Spinal cord (tissue), 10 donors: Measurements from ENCODE around the gene RNF40. TPM values are rescaled to one million over a fixed set of nuclear protein-coding genes. Genes with fewer than 3 reads are reported as not detected.

Experiments
- DNase-seq, 6 donors: peaks; one replicate each; pipeline versions ENCODE4 v3.0.0 to v3.0.0-alpha.2; 2013 to 2015; ENCODE audit warnings: low spot score in 6 of 6, low read depth in 4 of 6
- H3K27ac ChIP-seq: one replicate; pipeline ENCODE4 v1.5.1; 2013; ENCODE audit warnings: low read depth, low read length, control low read depth
- H3K27me3 ChIP-seq: one replicate; pipeline ENCODE4 v1.6.1; 2013; ENCODE audit warnings: low read length; ENCODE audit not compliant: control insufficient read depth, insufficient read depth
- H3K36me3 ChIP-seq: one replicate; pipeline ENCODE4 v1.6.1; 2013; ENCODE audit warnings: low read length; ENCODE audit not compliant: control insufficient read depth, insufficient read depth
- H3K4me1 ChIP-seq: one replicate; pipeline ENCODE4 v1.6.1; 2013; ENCODE audit warnings: low read length; ENCODE audit not compliant: control insufficient read depth, insufficient read depth
- H3K4me3 ChIP-seq: one replicate; pipeline ENCODE4 v1.5.1; 2013; ENCODE audit warnings: low read depth, low read length, control low read depth
- H3K9me3 ChIP-seq: one replicate; pipeline ENCODE4 v1.6.1; 2013; ENCODE audit warnings: low read length; ENCODE audit not compliant: control insufficient read depth, insufficient read depth
- WGBS: methylation state at CpG from one replicate; pipeline ENCODE4 v1.1.5; 2013; ENCODE audit warnings: missing lambda C conversion rate; ENCODE audit not compliant: insufficient coverage; 5-methylcytosine and 5-hydroxymethylcytosine counted together
- polyA plus RNA-seq, 2 donors: library from polyadenylated mRNA; unstranded; fragments of 120-200 nt; gene quantifications; one replicate each; pipeline ENCODE4 v1.2.1, GENCODE V29; 2013; ENCODE audit not compliant: insufficient read length in 2 of 2
- total RNA-seq, 2 donors: library from RNA; depleted of rRNA in 1 of 2; stranded (reverse); fragments of 120-200 nt in 1 of 2; fragments of >200 nt in 1 of 2; gene quantifications; one replicate each; pipeline versions ENCODE4 v1.2.3 to v1.2.4, GENCODE V29; 2013 to 2014
- donor health status: healthy.

Gene RNF40
- total and polyA plus RNA-seq, 4 donors = 70.7 to 132 (median 115) TPM

GRCh38 chr16:30748634-30749445, 13.3 kb upstream of the RNF40 start:
- Histone ChIP-seq H3K36me3 (peaks cover 29% of the 10 kb centered on the region), H3K4me3 (peak overlapping the region; percentile 68), H3K4me1 (peaks cover 12% of the 10 kb centered on the region), H3K9me3 (no peaks in the 10 kb centered on the region), H3K27me3 (no peaks in the 10 kb centered on the region), H3K27ac (no peak overlapping the region)
- 13% methylated on average over 27 of the region's 36 CpGs for WGBS
- peak in 2 of 6 donors; percentile 28 to 40 for DNase-seq

GRCh38 chr16:30750201-30750600, 11.9 kb upstream of the RNF40 start:
- H3K4me1 ChIP-seq = peaks cover 12% of the 10 kb centered on the region
- no peak for DNase-seq
- H3K4me3 ChIP-seq = no peak overlapping the region
- H3K27ac ChIP-seq = no peak overlapping the region
- no peaks in the 10 kb centered on the region for H3K27me3 ChIP-seq
- no peaks in the 10 kb centered on the region for H3K9me3 ChIP-seq
- WGBS = 98% methylated on average over 4 of the region's 4 CpGs
- H3K36me3 ChIP-seq = peaks cover 36% of the 10 kb centered on the region

- WGBS = 93% methylated on average over 20 of the region's 20 CpGs
- no peaks in the 10 kb centered on the region for H3K9me3 ChIP-seq
- peaks cover 12% of the 10 kb centered on the region for H3K4me1 ChIP-seq
- H3K36me3 ChIP-seq = peaks cover 43% of the 10 kb centered on the region
- no peaks in the 10 kb centered on the region for H3K27me3 ChIP-seq
- H3K27ac ChIP-seq = no peak overlapping the region
- no peak overlapping the region for H3K4me3 ChIP-seq
- no peak for DNase-seq
Measured at GRCh38 chr16:30750876-30751465, 11.2 kb upstream of the RNF40 start.

GRCh38 chr16:30753596-30753995, 8.5 kb upstream of the RNF40 start:
- Histone ChIP-seq H3K4me1 (peaks cover 7% of the 10 kb centered on the region), H3K9me3 (no peaks in the 10 kb centered on the region), H3K4me3 (no peak overlapping the region), H3K36me3 (peaks cover 68% of the 10 kb centered on the region), H3K27me3 (no peaks in the 10 kb centered on the region), H3K27ac (no peak overlapping the region)
- 96% methylated on average over 4 of the region's 4 CpGs for WGBS
- DNase-seq = no peak

GRCh38 chr16:30755955-30756780, 6.0 kb upstream of the RNF40 start:
- no peak overlapping the region for H3K27ac ChIP-seq
- peaks cover 75% of the 10 kb centered on the region for H3K36me3 ChIP-seq
- no peak overlapping the region for H3K4me3 ChIP-seq
- H3K27me3 ChIP-seq = no peaks in the 10 kb centered on the region
- 94% methylated on average over 19 of the region's 20 CpGs for WGBS
- no peak for DNase-seq
- H3K9me3 ChIP-seq = no peaks in the 10 kb centered on the region
- peaks cover 12% of the 10 kb centered on the region for H3K4me1 ChIP-seq

- no peak overlapping the region for H3K27ac ChIP-seq
Measured at GRCh38 chr16:30756781-30757100, 5.4 kb upstream of the RNF40 start.

GRCh38 chr16:30757316-30757715, 4.8 kb upstream of the RNF40 start:
- Histone ChIP-seq H3K36me3 (peaks cover 64% of the 10 kb centered on the region), H3K4me1 (peaks cover 16% of the 10 kb centered on the region), H3K27ac (no peak overlapping the region), H3K27me3 (no peaks in the 10 kb centered on the region), H3K4me3 (no peak overlapping the region), H3K9me3 (no peaks in the 10 kb centered on the region)
- no peak for DNase-seq
- 85% methylated on average over 7 of the region's 7 CpGs for WGBS

More at GRCh38 chr16:30756781-30757100, 5.4 kb upstream of the RNF40 start:
- Histone ChIP-seq H3K9me3 (no peaks in the 10 kb centered on the region), H3K4me3 (no peak overlapping the region), H3K4me1 (peaks cover 16% of the 10 kb centered on the region), H3K27me3 (no peaks in the 10 kb centered on the region), H3K36me3 (peaks cover 70% of the 10 kb centered on the region)
- 96% methylated on average over 13 of the region's 13 CpGs for WGBS
- DNase-seq = no peak

- WGBS = 95% methylated on average over 8 of the region's 10 CpGs
- no peak for DNase-seq
- Histone ChIP-seq H3K9me3 (no peaks in the 10 kb centered on the region), H3K27me3 (no peaks in the 10 kb centered on the region), H3K4me1 (peaks cover 26% of the 10 kb centered on the region), H3K27ac (no peak overlapping the region), H3K36me3 (peaks cover 64% of the 10 kb centered on the region), H3K4me3 (no peak overlapping the region)
Measured at GRCh38 chr16:30758988-30759491, 3.1 kb upstream of the RNF40 start.

GRCh38 chr16:30760001-30760559, 2.0 kb upstream of the RNF40 start:
- DNase-seq = no peak
- H3K4me3 ChIP-seq = no peak overlapping the region
- H3K9me3 ChIP-seq = no peaks in the 10 kb centered on the region
- H3K36me3 ChIP-seq = peaks cover 69% of the 10 kb centered on the region
- H3K4me1 ChIP-seq = peaks cover 29% of the 10 kb centered on the region
- no peaks in the 10 kb centered on the region for H3K27me3 ChIP-seq
- H3K27ac ChIP-seq = no peak overlapping the region
- WGBS = 71% methylated on average over 4 of the region's 7 CpGs
